Stomach (tissue), 4 donors: ENCODE measurements around the gene PFKFB2.

Experiments used
- CTCF ChIP-seq, 7 experiments: fragments of 450-650 bp in 4 of 7; fragments of 200-600 bp in 3 of 7; sonication (generic) in 3 of 7; IDR thresholded peaks; one replicate each; pipeline ENCODE4 v1.5.1; 2016 to 2019; ENCODE audit warnings: antibody characterized with exemption in 7 of 7, control low read depth in 2 of 7, mild to moderate bottlenecking in 1 of 7
- POLR2A ChIP-seq, 4 donors: fragments of 450-650 bp; IDR thresholded peaks; one replicate each; pipeline ENCODE4 v1.6.1; 2016; ENCODE audit warnings: antibody characterized with exemption in 4 of 4, control low read depth in 2 of 4, mild to moderate bottlenecking in 1 of 4, moderate library complexity in 1 of 4
- POLR2AphosphoS5 ChIP-seq, 3 donors: sonication (generic); formaldehyde crosslinking; IDR thresholded peaks; one replicate each; pipeline ENCODE4 v1.6.1; 2016; ENCODE audit warnings: antibody characterized with exemption in 3 of 3

DNA sequence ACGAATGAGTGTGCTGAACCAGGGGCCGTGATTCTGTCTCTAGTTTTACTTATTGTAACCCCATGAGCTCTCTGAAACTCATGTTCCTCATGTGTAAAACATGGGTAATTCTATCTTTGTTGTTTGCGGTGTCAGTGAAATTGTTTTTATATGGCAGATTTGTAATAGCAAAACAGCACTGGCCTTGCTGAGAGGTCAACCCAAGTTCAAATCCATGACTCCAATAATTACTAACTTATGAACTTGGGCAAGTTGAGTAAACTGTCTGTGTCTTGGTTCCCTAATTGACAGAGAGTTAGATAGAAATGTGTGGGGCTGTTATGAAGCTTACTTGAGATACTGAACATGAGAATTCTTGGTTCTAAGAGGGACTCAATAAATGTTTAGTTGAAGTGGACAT, 38.3 kb upstream of the PFKFB2 start:
- TF ChIP-seq CTCF (IDR thresholded peaks at IDR 0.05) = no peak
- no peak for TF ChIP-seq POLR2A (IDR thresholded peaks at IDR 0.05)
- no peak for TF ChIP-seq POLR2AphosphoS5 (IDR thresholded peaks at IDR 0.05)
